ENCODE measurements around the gene ZNF329. TPM values are rescaled to one million over a fixed set of nuclear protein-coding genes. Genes with fewer than 3 reads are reported as not detected.

The ZNF329 gene
- total and polyA plus RNA-seq, 9 of the 15 experiments (the other 6 are each of a cell fraction or from before 2014, with no cell fraction given) = 0.21 to 3.6 (median 2.2) TPM

DNA sequence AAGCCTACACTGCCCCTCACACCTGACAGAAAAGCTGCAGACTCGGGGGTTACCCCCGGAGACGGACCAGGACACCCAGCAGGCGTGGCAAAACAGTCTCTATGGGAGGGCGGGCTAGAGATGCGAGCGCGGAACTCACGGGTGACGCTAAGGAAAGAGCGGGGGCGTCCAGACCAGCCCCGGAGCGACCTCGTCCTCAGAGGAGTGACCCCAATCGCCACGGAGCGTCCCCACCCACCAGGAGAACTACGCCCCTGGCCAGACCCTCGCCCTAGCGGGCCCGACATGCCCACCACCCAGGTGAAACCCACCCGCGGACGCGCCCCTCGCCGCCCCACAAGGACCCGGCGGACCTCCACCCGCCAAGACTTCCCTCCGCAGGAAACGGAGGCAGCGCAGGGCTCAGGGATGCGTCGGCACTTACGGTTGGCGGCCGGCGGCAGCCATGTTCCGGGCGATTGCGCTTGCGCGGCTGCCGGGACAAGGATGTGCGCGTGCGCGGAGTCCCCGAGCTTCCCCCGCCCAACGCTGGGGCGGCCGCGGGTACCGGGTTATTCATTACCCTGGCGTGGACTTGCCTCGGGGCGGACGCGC, at the start of gene ZNF329 (continued):
- no peak for TF ChIP-seq ZNF318 (IDR thresholded peaks at IDR 0.05; ENCODE audit: borderline replicate concordance in 1 of 2, low read depth in 1 of 2)
- TF ChIP-seq ZNF395 (CRISPR knock-in tag; IDR thresholded peaks at IDR 0.05) = no peak
- TF ChIP-seq MCM2 (IDR thresholded peaks at IDR 0.05; ENCODE audit: low read depth) = no peak
- no peak for TF ChIP-seq ATF6 (CRISPR knock-in tag; IDR thresholded peaks at IDR 0.05)
- no peak for TF ChIP-seq HLTF (IDR thresholded peaks at IDR 0.05)
- TF ChIP-seq LARP7 (IDR thresholded peaks at IDR 0.05) = no peak
- peak; percentile 28; the same call in 1 of the 2 replicates for TF ChIP-seq ZFX (CRISPR knock-in tag; IDR thresholded peaks at IDR 0.05)
- no peak for TF ChIP-seq KAT2B (IDR thresholded peaks at IDR 0.05; ENCODE audit: low read depth, low read length)
- no peak for TF ChIP-seq ZNF444 (CRISPR knock-in tag; IDR thresholded peaks at IDR 0.05)
- no peak for TF ChIP-seq PML (IDR thresholded peaks at IDR 0.05; ENCODE audit: low read length)
- TF ChIP-seq SRF (CRISPR knock-in tag; IDR thresholded peaks at IDR 0.05) = no peak
- TF ChIP-seq MTA1 (IDR thresholded peaks at IDR 0.05; ENCODE audit: borderline replicate concordance) = no peak
- TF ChIP-seq TFE3 (CRISPR knock-in tag; IDR thresholded peaks at IDR 0.05) = no peak
- TF ChIP-seq ZNF232 (CRISPR knock-in tag; IDR thresholded peaks at IDR 0.05) = no peak

Measured in K562 (cell line).